ENCODE measurements around the gene HTRA1.

HTRA1 gene

DNA sequence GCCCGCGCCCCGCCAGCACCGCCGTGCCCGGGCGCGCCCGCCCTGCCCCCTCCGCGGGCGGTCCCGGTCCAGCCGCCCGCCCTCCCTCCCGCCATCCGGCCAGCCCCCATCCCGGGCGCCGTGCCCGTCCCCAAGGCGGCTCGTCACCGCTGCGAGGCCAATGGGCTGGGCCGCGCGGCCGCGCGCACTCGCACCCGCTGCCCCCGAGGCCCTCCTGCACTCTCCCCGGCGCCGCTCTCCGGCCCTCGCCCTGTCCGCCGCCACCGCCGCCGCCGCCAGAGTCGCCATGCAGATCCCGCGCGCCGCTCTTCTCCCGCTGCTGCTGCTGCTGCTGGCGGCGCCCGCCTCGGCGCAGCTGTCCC, at the start of gene HTRA1:
Gene HTRA1, plus strand, starts transcription at position 187 of the 362 bp plus-strand sequence. Its CDS starts 100 bp downstream, at position 287.
- Mint-ChIP-seq H3K4me1 (ENCODE audit: low read depth) (peaks cover 18% of the 10 kb centered on the region), H3K27me3 (peaks cover 44% of the 10 kb centered on the region), H3K36me3 (no peaks in the 10 kb centered on the region), H3K27ac (no peak within 1 kb of the TSS), H3K9me3 (ENCODE audit: low read depth) (no peaks in the 10 kb centered on the region), H3K4me3 (peak within 1 kb of the TSS; percentile 84)

GRCh38 chr10:122413327-122413726, 48.0 kb upstream of the HTRA1 start:
- Mint-ChIP-seq H3K9me3 (ENCODE audit: low read depth) (no peaks in the 10 kb centered on the region), H3K27ac (no peak overlapping the region), H3K27me3 (no peaks in the 10 kb centered on the region), H3K4me1 (ENCODE audit: low read depth) (peaks cover 55% of the 10 kb centered on the region), H3K36me3 (peaks cover 31% of the 10 kb centered on the region), H3K4me3 (no peak overlapping the region)

DNA sequence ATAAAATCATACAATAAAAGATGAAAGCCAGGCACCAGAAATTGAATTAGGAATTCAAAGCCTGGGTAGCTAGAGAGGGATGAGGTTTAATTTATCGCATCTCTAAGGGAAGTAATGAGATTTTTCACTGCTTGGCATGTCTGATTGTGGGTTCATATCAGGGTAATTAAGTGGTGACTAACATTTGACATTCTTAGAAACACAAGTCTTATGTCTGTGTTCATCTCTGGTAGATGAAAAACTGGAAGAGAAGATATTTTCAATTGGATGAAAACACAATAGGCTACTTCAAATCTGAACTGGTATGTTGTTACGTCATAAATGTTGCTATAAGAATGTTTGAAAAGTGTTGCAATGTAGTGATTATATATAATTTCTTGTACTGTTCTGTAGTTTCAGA, 43.7 kb upstream of the HTRA1 start:
- Mint-ChIP-seq H3K9me3 (ENCODE audit: low read depth) (no peaks in the 10 kb centered on the region), H3K4me3 (peak overlapping the region; percentile 64), H3K27me3 (no peaks in the 10 kb centered on the region), H3K27ac (peak overlapping the region; percentile 83), H3K4me1 (ENCODE audit: low read depth) (peaks cover 82% of the 10 kb centered on the region), H3K36me3 (peaks cover 35% of the 10 kb centered on the region)

GRCh38 chr10:122419016-122419415, 42.3 kb upstream of the HTRA1 start:
- Mint-ChIP-seq H3K4me3 (no peak overlapping the region), H3K36me3 (peaks cover 33% of the 10 kb centered on the region), H3K27ac (peak overlapping the region; percentile 28), H3K4me1 (ENCODE audit: low read depth) (peaks cover 89% of the 10 kb centered on the region), H3K9me3 (ENCODE audit: low read depth) (no peaks in the 10 kb centered on the region), H3K27me3 (no peaks in the 10 kb centered on the region)

DNA sequence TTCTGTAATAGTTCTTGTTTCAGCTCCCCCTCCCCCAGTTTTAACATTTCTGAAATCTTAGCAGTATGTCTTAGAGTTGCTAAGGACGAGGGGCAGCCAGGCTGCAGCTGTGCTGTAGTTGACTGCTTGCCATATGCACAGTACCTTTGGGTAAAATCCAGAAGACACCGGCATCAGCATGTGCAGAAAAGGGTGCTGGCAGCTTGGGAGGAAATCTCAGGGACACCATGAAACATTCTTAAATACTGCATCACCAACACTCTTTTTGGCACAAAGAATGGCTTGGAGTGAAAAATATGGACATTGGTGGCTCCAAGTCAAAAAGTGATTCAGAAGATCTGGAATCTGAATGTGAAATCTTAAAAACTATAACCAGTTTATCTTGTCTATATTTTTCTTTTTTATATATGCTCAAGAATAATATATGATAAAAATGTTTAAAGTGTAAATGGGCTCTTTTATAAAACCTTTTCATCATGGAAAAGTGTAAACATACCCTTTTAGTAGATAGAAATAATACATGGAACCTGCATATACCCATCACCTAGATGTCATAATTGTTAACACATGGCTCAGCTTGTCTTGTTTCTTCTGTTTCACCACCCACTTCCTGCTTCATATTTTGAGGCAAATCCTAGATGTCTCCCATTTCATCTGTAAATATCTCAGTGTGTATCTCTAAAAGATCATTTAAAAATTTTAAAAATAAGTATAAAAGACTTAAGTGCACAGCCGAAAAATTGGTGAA, 41.3 kb upstream of the HTRA1 start:
- peak overlapping the region; percentile 86 for H3K27ac Mint-ChIP-seq
- H3K36me3 Mint-ChIP-seq: peaks cover 28% of the 10 kb centered on the region
- peaks cover 89% of the 10 kb centered on the region for H3K4me1 Mint-ChIP-seq (ENCODE audit: low read depth)
- H3K4me3 Mint-ChIP-seq: no peak overlapping the region
- H3K9me3 Mint-ChIP-seq (ENCODE audit: low read depth): no peaks in the 10 kb centered on the region
- no peaks in the 10 kb centered on the region for H3K27me3 Mint-ChIP-seq

- Mint-ChIP-seq H3K4me1 (ENCODE audit: low read depth) (peaks cover 84% of the 10 kb centered on the region), H3K27me3 (no peaks in the 10 kb centered on the region), H3K36me3 (peaks cover 24% of the 10 kb centered on the region), H3K27ac (peak overlapping the region; percentile 86), H3K4me3 (peak overlapping the region; percentile 67), H3K9me3 (ENCODE audit: low read depth) (no peaks in the 10 kb centered on the region)
Measured at GRCh38 chr10:122420624-122421007, 40.7 kb upstream of the HTRA1 start.

- Mint-ChIP-seq H3K27me3 (no peaks in the 10 kb centered on the region), H3K27ac (peak overlapping the region; percentile 86), H3K36me3 (peaks cover 22% of the 10 kb centered on the region), H3K9me3 (ENCODE audit: low read depth) (no peaks in the 10 kb centered on the region), H3K4me1 (ENCODE audit: low read depth) (peaks cover 82% of the 10 kb centered on the region), H3K4me3 (peak overlapping the region; percentile 67)
Measured at GRCh38 chr10:122421054-122421625, 40.2 kb upstream of the HTRA1 start.

DNA sequence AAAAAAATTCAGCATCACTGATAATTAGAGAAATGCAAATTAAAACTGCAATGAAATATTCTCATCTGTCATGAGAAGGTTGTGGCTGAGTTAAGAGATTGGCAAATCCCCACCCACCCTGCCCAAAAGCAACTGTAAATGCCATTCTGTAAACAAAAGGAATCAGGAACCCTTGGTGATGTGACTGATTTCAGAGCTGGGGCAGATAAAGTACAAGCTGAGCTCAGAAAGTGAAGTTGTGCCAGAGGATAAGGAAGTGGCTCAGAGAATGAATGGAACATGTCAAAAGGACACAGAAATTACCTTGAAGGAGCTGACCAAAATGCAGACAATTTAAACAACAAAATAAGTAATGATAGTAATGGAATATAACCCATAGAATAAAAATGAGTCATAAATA, 39.6 kb upstream of the HTRA1 start:
- peak overlapping the region; percentile 68 for H3K27ac Mint-ChIP-seq
- H3K36me3 Mint-ChIP-seq: peaks cover 19% of the 10 kb centered on the region
- H3K27me3 Mint-ChIP-seq: no peaks in the 10 kb centered on the region
- peak overlapping the region; percentile 35 for H3K4me3 Mint-ChIP-seq
- no peaks in the 10 kb centered on the region for H3K9me3 Mint-ChIP-seq (ENCODE audit: low read depth)
- peaks cover 79% of the 10 kb centered on the region for H3K4me1 Mint-ChIP-seq (ENCODE audit: low read depth)

- H3K27me3 Mint-ChIP-seq: no peaks in the 10 kb centered on the region
- peaks cover 20% of the 10 kb centered on the region for H3K36me3 Mint-ChIP-seq
- H3K9me3 Mint-ChIP-seq (ENCODE audit: low read depth): no peaks in the 10 kb centered on the region
- H3K27ac Mint-ChIP-seq: peak overlapping the region; percentile 68
- peak overlapping the region; percentile 48 for H3K4me3 Mint-ChIP-seq
- peaks cover 79% of the 10 kb centered on the region for H3K4me1 Mint-ChIP-seq (ENCODE audit: low read depth)
Measured at GRCh38 chr10:122422266-122422989, 38.9 kb upstream of the HTRA1 start.

DNA sequence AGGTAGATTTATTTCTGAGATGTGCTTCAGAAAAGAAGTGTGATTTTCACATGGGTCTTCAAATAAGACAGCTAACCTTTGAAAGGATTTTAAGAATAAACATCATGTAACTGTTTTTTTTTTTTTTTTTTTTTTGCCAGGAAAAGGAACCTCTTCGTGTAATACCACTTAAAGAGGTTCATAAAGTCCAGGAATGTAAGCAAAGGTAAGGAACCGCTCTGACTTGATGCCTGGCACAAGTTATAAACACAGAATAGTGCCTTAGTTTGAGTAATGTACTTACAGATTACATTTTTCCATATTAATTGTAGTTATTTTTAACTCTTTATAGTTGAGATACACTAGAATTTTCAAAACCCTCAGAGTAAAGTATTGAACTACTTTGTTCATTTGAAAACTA, 37.3 kb upstream of the HTRA1 start:
- Mint-ChIP-seq H3K27ac (peak overlapping the region; percentile 6), H3K27me3 (no peaks in the 10 kb centered on the region), H3K4me1 (ENCODE audit: low read depth) (peaks cover 71% of the 10 kb centered on the region), H3K9me3 (ENCODE audit: low read depth) (no peaks in the 10 kb centered on the region), H3K4me3 (no peak overlapping the region), H3K36me3 (peaks cover 15% of the 10 kb centered on the region)

GRCh38 chr10:122426829-122427228, 34.5 kb upstream of the HTRA1 start:
- peaks cover 6% of the 10 kb centered on the region for H3K36me3 Mint-ChIP-seq
- H3K27ac Mint-ChIP-seq: peak overlapping the region; percentile 64
- H3K27me3 Mint-ChIP-seq: no peaks in the 10 kb centered on the region
- H3K4me3 Mint-ChIP-seq: peak overlapping the region; percentile 25
- peaks cover 46% of the 10 kb centered on the region for H3K4me1 Mint-ChIP-seq (ENCODE audit: low read depth)
- H3K9me3 Mint-ChIP-seq (ENCODE audit: low read depth): no peaks in the 10 kb centered on the region

GRCh38 chr10:122427280-122427679, 34.1 kb upstream of the HTRA1 start:
- H3K27ac Mint-ChIP-seq: peak overlapping the region; percentile 64
- H3K4me3 Mint-ChIP-seq: peak overlapping the region; percentile 25
- peaks cover 6% of the 10 kb centered on the region for H3K36me3 Mint-ChIP-seq
- H3K4me1 Mint-ChIP-seq (ENCODE audit: low read depth): peaks cover 41% of the 10 kb centered on the region
- no peaks in the 10 kb centered on the region for H3K27me3 Mint-ChIP-seq
- H3K9me3 Mint-ChIP-seq (ENCODE audit: low read depth): no peaks in the 10 kb centered on the region

- H3K4me1 Mint-ChIP-seq (ENCODE audit: low read depth): peaks cover 6% of the 10 kb centered on the region
- peaks cover 7% of the 10 kb centered on the region for H3K36me3 Mint-ChIP-seq
- H3K4me3 Mint-ChIP-seq: no peak overlapping the region
- H3K9me3 Mint-ChIP-seq (ENCODE audit: low read depth): peaks cover 2% of the 10 kb centered on the region
- no peak overlapping the region for H3K27ac Mint-ChIP-seq
- no peaks in the 10 kb centered on the region for H3K27me3 Mint-ChIP-seq
Measured at GRCh38 chr10:122435212-122435827, 26.0 kb upstream of the HTRA1 start.

DNA sequence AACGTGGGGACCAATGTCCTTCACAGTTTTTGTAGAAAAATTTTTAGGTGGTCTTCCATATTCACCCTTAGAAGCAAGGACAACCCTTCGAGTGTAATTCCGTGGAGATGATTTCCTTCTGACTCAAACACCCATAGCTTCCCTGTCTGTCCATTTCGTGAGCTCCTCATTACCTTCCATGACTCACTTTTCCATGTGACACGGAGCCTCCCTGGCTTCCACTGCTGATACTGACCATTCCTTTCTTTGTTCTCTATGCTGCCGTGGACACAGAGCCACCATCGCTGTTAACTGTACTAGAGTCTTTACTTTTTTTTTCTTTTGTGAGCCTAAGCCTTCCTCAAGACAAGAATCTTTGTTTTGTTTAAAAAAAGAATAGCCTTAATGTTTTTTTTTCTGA, 19.4 kb upstream of the HTRA1 start:
- H3K4me1 Mint-ChIP-seq (ENCODE audit: low read depth): no peaks in the 10 kb centered on the region
- peaks cover 4% of the 10 kb centered on the region for H3K9me3 Mint-ChIP-seq (ENCODE audit: low read depth)
- no peak overlapping the region for H3K4me3 Mint-ChIP-seq
- H3K27me3 Mint-ChIP-seq: peaks cover 5% of the 10 kb centered on the region
- peaks cover 8% of the 10 kb centered on the region for H3K36me3 Mint-ChIP-seq
- no peak overlapping the region for H3K27ac Mint-ChIP-seq

DNA sequence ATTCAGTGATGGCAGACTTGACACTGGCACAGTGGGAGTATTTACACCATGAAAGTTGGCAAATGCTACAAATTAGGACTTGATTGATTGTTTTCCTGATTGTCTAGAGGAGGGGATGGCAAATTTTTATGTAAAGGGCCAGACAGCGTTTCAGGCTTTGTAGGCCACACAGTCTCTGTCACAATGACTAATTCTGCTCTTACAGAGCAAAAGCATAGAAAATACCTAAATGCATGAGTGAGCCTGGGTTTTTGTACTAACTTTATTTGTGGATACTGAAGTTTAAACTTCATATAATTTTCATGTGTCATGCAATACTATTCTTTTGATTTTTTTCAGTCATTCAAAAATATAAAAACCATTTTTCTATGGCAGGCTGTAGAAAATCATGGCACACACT, 15.9 kb upstream of the HTRA1 start:
- H3K9me3 Mint-ChIP-seq (ENCODE audit: low read depth): peaks cover under 1% of the 10 kb centered on the region
- no peaks in the 10 kb centered on the region for H3K4me1 Mint-ChIP-seq (ENCODE audit: low read depth)
- no peak overlapping the region for H3K27ac Mint-ChIP-seq
- peaks cover 4% of the 10 kb centered on the region for H3K36me3 Mint-ChIP-seq
- no peak overlapping the region for H3K4me3 Mint-ChIP-seq
- H3K27me3 Mint-ChIP-seq: peaks cover 7% of the 10 kb centered on the region
